Amniotic epithelial cell (primary cell): ENCODE data around the gene CEP63.

Source experiments
- DNase-seq: peaks from one replicate; pipeline ENCODE4 v3.0.0-alpha.2; 2010; ENCODE audit warnings: low read depth

Gene CEP63

GRCh38 chr3:134485718-134486576, at the start of gene CEP63, which contains the start of gene ANAPC13:
CEP63 (plus strand) TSS chr3:134486057; CDS start chr3:134495321, 9,264 bp downstream.
ANAPC13 (minus strand) TSS chr3:134485985; CDS start chr3:134482904, 3,081 bp downstream.
- peak; percentile 98 for DNase-seq

- DNase-seq = no peak
Measured at GRCh38 chr3:134437211-134437752, 48.6 kb upstream of the CEP63 start.

DNA sequence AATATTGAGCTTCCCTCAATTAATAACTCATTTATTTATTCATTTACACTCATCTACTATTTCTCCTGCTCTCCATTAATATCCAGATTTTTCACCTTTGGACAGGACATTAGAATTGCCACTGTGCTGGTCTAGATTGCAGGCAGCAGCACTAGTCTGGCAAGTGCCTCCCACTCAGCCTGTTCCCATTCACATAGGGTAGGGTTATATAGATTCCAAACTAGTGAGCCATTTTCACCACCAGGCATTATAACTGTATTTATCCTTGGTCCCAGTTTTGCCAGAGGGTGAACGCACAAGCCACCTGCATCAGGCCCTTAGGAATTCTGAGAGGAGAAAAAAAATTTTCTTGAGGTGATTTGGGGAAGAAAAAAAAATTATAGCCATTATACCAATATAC, 44.5 kb upstream of the CEP63 start:
- DNase-seq = no peak

DNA sequence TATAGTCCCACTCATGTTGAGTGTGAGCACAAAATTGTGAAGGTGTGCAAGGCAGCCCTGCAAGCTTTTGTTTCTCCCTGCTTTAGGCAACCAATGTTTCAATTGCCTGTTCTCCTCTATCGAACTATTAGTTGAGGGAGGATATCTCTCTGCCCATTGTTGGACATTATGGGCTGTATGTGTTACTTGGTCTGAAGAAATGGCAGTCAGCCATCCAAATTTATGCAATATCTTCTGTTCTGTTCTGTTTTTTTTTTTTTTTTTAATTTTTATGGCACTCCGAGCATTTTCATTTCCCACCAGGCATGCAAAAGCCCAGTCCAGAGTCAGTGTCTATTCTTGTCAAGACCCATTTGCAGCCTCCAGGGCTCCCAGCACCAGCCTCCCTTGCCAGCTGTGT, 44.0 kb upstream of the CEP63 start:
- DNase-seq = no peak

GRCh38 chr3:134445095-134445494, 40.8 kb upstream of the CEP63 start:
- no peak for DNase-seq

DNA sequence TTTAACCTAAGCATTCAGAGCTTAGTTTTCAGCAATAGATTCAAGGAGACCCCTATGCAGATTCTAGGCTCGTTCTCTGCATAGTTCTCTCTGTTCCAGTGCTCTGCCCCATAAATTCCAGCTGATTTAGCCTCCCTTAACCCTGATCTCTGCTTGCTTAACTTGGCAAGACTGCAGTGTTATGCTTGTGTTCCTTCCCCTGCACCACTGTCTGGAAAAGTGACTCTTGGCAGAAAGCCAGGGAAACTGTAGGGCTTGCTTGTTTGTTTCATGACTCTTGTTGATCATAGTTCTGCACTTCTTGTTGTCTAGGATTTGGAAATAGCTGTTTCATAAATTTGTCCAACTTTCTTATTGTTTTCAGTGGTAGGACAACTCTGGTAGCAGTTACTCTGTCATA, 40.2 kb upstream of the CEP63 start:
- DNase-seq = peak; percentile 86

DNA sequence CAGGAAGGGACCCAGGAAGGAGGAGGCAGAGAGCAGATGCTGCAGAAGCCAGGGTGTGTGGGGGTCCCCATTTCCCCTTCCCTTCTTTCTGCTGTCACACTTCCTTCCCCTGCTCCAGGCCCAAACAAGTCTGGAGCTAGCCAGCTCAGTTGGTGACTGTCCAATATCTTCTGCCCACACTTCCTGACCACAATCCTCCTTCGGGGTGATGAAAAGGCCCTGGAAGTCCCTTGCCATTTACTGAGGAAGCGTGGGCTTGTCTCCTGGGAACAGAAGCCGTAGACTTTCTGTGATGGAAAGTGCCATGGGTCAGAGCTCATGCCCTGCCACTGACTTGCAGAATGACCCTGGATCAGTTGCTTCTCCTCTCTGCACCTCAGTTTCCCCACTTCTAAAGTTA, 39.1 kb upstream of the CEP63 start:
- peak; percentile 24 for DNase-seq

DNA sequence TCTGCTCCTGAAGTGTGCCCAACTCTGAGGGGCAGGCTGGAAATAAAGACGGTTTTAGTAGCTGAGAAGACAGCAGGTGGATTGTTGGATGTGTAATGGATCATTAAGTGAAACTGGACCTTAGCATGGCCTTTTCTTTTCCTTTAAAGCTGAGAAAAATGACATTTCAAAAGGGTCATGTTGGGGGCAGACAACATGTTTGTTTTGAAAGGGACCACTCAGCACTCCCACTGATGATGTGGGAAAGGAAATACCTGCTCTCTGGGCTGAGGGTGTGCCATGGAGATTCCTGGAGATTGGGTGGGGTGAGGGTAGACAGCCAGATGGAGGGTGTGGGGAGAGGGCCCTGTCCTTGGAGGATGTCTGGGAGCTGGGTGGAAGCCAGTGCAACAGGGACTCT, 38.5 kb upstream of the CEP63 start:
- DNase-seq = no peak

GRCh38 chr3:134448664-134449063, 37.2 kb upstream of the CEP63 start:
- no peak for DNase-seq

DNA sequence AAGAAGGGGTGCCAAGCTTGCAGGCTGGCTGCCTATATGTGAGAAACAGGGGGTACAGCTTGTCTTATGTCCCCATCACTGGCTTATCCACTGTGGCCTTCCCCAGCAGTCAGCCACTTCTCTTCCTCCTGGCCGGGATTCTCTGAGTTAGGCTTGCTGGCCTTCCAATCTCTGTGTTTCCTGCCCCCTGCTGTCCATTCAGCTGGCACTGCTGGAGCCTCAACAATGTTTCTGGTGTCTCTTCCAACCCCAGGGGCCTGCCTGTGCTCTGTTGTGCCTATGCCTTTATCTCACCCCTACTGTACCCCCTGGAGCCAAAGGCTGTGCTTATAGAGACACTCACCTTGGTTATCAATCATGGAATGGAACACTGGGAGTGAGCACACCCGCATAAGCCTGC, 36.6 kb upstream of the CEP63 start:
- peak; percentile 58 for DNase-seq

DNA sequence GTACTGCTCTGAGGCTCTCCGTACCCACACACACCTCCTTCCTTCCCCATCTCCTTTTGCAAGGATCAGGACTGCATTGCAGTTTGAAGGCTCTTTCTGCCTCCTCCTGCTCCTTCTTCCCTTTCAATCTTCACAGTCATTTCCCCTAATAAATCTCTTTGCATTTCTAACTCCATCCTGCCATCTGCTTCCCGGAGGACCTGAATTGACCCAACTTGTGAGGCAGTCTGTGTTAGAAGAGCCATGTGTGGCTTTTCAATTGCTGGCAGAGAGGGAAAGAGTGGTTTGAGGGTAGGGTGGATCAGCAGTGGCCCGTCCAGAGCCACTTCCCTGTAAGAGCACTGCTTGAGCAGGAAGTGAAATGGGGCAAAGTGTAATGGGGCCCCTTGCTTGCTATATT, 35.9 kb upstream of the CEP63 start:
- no peak for DNase-seq

GRCh38 chr3:134453631-134454030, 32.2 kb upstream of the CEP63 start:
- DNase-seq = peak; percentile 24

GRCh38 chr3:134457376-134458074, 28.3 kb upstream of the CEP63 start:
- DNase-seq = no peak

DNA sequence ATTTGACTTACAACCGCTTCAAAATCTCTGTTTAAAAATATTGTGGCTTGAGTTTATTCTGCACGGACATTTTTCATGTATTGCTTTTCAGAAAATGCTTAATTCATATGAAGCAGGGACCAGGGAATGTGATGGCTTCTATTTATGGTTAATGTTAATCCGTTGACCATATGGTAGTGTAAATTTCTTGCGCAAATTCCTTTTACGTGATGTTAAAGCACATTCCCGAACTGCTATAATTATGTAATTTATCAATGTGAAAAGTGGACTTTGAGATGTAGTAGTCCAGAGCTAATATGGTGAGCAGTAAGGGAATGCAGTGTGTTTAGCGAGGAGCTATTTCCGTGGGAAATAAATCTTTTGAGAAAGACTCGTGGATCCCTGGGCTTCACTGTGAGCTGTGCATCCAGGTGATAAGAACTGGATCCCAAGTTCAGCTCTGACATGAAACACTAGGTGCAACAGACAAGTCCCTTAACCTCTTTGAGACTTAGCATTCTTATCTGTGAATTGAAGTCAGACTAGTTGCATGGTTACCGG, 27.4 kb upstream of the CEP63 start:
- DNase-seq = no peak

DNA sequence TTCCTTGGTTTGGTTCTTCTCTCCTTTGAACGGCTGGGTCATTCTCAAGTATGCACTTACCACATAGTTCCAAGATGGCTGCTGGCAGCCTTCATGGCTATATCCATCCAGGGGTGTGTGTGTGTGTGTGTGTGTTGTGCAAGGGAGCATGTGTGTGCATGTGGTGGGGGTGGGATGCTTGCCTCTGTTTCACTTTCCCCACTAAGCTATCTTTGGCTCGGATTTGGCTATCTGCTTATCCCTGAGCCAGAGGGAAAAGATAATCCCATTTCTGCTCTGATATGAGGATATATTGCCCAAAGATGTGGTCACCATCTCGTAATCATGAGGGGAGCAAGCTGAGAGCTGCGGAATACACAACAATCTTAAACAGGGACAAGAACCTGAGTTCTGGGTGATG, 26.3 kb upstream of the CEP63 start:
- DNase-seq = peak; percentile 71

GRCh38 chr3:134460965-134461364, 24.9 kb upstream of the CEP63 start:
- peak; percentile 71 for DNase-seq

DNA sequence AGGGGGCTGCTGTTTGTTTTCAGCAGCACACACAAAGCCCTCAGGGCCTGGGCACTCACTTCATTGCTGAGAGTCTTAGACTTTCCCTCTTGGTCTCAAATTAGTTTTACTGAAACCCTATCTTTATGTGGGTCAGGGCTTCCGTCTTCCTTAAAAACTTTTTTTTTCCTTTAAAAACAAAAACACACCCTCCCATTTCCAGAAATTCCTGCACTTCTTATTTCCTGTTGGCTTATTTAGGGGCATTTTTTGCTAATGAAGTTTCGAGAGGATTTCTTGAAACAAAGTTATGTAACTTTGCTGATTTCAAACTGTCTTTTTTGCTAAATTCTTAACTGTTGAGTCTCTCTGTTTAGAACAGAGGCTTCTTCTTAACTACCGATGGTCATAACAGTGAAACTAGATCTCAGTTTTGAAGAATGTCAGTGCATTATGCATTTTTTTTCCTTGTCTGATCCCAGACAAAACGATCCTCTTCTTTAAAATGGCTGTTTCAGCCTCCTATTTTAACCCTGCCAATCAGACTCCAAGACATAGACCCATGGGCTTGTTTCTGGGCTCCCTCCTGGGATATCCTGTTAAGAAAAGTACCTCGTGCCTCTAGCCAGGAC, 23.4 kb upstream of the CEP63 start:
- peak; percentile 65 for DNase-seq

- no peak for DNase-seq
Measured at GRCh38 chr3:134463676-134464063, 22.2 kb upstream of the CEP63 start.

GRCh38 chr3:134464064-134464688, 21.7 kb upstream of the CEP63 start:
- peak; percentile 84 for DNase-seq

GRCh38 chr3:134464689-134465365, 21.0 kb upstream of the CEP63 start:
- no peak for DNase-seq

GRCh38 chr3:134466331-134466730, 19.5 kb upstream of the CEP63 start:
- no peak for DNase-seq
